Measurements from ENCODE around the gene RAVER2. TPM values are rescaled to one million over a fixed set of nuclear protein-coding genes. Genes with fewer than 3 reads are reported as not detected.

The RAVER2 gene
- total RNA-seq, 1 donor from 2014 or later: 32.6 TPM

DNA sequence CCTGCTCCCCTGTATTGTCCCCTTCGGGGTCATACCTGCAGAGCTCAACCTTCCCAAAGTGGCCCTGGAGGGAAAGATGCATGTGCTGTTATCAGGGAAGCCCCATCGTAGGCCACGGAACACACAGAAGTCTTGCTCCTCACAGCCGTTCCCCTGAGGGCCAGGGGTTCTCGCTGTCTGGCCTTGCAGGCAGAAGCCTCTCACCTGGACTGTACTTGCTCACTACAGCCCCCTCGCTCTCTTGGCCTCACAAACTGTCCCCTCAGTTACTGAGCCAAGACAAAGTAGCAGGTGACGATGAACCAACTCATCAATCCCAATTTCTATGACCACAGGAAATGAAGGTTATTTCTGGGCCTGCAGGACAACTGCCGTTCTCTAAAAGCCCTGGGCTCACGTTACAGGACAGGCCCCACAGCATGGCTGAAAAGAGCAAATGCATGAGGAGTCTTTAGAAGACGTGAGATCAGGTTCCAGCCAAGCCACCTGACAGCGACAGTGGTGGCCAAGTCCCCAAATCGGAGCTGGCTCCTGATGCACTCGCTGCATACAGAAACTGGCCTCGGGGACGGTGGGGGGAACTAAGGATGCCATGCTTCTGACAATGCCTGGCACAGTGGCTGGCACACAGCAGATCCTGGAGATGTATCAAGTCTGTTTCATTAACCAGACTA lies 95.0 kb downstream of the RAVER2 start:
- DNase-seq: no peak
- no peak for ATAC-seq
- intact Hi-C loops (cut with micrococcal nuclease): no loop called here

- intact Hi-C loops (cut with micrococcal nuclease): no loop called here
- DNase-seq (no peak), ATAC-seq (no peak)
Observed at GRCh38 chr1:64841330-64842065, 96.6 kb downstream of the RAVER2 start.

DNA sequence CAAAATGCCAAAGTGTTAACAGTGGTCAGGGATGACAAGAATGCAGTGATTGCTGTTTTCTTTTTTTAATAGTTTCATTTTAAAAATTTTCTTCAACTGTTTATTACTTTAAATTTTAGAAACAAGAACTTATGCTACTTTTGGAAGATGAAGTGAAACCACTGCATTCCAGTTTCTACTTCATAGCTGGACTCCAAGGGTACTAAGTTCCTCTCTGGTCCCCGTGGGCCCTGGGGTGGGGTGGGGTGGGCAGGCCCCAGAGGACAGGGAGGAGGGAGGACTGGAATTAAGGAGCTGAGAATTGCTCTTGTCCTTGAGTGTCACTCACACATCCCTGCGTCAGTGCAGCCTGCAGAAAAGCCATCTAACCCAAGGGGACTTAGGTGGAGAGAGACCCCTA lies 97.3 kb downstream of the RAVER2 start:
- intact Hi-C loops (cut with micrococcal nuclease): no loop called here
- peak; percentile 38 for ATAC-seq
- DNase-seq: no peak

DNA sequence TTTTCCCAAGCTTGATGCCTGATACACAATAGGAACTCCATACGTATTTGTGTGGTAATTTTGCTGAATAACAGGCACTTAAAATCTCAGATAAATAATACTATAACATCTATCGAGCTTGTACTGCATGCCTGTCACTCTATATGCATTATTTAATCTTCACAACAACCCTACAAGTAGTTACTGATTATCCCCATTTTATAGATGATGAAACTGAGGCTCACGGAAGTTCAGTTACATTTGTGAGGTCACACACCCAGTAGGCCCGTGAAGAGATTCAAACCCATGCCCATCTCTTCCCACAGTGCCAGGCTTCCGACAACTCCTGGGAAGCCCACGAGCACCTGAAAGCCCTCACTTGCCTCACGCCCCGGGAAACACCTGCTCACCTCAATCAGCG lies 98.8 kb downstream of the RAVER2 start:
- DNase-seq: no peak
- intact Hi-C loops (cut with micrococcal nuclease): no loop called here
- no peak for ATAC-seq

DNA sequence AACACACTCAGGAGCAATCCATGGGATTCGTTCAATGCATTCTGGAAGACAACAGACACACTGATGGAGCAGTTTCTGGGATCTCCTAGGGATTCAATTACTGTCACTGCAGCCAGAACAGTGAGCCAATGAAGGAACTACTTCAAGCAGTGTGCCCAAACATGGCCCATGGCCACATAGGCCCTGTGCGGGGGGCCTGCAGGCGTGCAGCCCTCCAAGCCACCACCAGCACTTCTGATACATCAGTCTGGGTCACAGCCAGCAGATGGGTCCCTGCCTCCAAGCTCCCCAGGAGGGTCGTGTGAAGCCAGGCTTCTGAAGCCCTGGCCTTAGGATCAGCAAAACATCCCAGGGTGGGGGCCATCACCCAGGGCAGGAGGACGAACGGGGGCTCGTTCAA lies 99.3 kb downstream of the RAVER2 start:
- intact Hi-C loops (cut with micrococcal nuclease): no loop called here
- ATAC-seq (no peak), DNase-seq (no peak)

DNA sequence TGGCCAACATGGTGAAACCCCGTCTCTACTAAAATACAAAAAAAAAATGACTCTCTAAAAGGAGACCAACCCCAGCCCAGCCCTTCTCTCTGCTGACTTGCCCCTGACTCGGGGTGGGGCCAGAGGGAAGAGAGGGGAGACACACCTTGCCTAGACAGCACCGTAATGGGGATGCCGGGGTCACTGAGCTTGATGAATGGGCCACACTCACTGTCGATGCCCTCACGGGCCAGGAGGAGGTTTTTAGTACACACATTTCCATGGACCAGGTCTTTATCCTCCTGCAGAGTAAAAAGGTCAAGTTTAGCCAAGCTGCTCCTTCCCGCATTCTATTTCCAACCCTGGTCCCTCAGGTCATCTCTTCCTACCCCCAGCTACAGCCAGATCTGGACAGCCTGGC lies 99.7 kb downstream of the RAVER2 start:
- intact Hi-C loops (cut with micrococcal nuclease): no loop called here
- DNase-seq (no peak), ATAC-seq (no peak)

DNA sequence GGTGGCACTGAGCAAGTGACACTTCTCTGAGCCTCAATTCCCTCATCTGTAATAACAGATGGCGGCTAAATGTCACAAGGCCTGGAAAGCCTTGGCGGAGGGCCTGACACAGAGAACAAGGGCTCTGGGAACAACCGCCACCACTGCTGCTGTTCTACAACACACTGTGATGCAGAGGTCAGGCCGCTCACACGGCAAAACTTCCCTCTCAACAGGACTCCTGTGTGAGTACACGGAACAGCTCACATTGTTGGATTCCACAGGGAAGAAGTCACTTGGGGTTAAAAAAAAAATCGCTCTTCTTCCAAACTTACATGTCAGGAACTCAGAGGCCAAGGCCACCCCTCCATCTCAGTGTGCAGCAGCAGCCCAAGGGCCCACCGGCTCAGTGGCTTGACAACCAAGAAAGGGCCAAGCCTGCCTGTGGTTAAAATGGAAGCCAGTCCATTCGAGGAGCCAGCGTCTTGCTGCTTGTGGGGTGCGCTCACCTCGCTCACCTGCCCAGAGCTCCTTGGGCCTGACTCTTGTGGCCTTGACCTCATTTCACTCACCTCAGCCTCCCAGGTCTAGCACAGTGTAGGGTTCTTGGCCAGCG lies 101.1 kb downstream of the RAVER2 start:
- ATAC-seq (no peak), DNase-seq (no peak)
- intact Hi-C loops (cut with micrococcal nuclease): no loop called here

- intact Hi-C loops (cut with micrococcal nuclease): no loop called here
- no peak for DNase-seq
- ATAC-seq: no peak
Observed at GRCh38 chr1:64846573-64847430, 101.9 kb downstream of the RAVER2 start.

GRCh38 chr1:64847666-64848065 lies 102.8 kb downstream of the RAVER2 start:
- DNase-seq: no peak
- intact Hi-C loops (cut with micrococcal nuclease): no loop called here
- no peak for ATAC-seq

DNA sequence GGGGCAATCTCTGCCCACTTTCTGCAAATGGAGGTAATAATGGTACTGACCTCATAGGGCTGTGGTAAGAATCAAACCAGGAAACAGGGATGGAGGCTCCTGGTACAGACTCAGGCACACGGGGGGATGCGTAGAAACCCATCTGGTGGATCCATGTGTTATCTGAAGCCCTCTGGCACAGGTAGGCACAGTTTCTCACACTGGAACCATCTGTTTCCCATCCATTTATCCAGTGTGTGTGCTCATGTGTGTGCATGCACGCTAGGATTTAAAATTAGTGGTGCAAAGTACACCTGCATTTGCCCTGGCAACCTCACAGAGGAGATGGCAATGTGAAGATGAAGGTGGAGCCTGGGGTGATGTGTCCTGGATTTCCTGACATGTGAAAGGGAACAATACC lies 103.3 kb downstream of the RAVER2 start:
- intact Hi-C loops (cut with micrococcal nuclease): no loop called here
- ATAC-seq: no peak
- DNase-seq: no peak

GRCh38 chr1:64848803-64849202 lies 103.9 kb downstream of the RAVER2 start:
- DNase-seq: no peak
- no peak for ATAC-seq
- intact Hi-C loops (cut with micrococcal nuclease): no loop called here

GRCh38 chr1:64849942-64850341 lies 105.1 kb downstream of the RAVER2 start:
- no peak for ATAC-seq
- intact Hi-C loops (cut with micrococcal nuclease): no loop called here
- no peak for DNase-seq

DNA sequence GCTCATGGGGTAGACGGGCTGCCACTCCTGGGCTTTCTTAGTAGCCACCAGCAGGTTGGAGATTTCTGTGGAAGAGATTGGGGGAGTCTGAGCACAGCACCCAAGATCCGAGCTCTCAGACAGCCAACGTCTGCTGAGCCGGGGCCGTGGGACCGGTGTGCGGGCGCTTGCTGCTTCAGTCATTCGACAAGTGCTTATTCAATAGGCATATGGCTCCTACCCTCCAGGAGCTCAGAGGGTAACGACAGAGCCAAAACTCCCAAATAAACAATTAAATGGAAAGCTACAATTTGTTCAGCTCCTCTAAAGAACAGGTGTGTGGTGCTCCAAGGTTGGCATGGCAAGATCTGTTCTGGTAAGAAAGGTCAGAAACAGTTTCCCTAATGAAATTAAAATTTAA lies 106.0 kb downstream of the RAVER2 start:
- intact Hi-C loops (cut with micrococcal nuclease): no loop called here
- DNase-seq (no peak), ATAC-seq (no peak)

GRCh38 chr1:64851664-64852063 lies 106.8 kb downstream of the RAVER2 start:
- ATAC-seq (no peak), DNase-seq (no peak)
- intact Hi-C loops (cut with micrococcal nuclease): no loop called here

GRCh38 chr1:64854674-64855073 lies 109.8 kb downstream of the RAVER2 start:
- intact Hi-C loops (cut with micrococcal nuclease): no loop called here
- DNase-seq (no peak), ATAC-seq (no peak)

GRCh38 chr1:64855557-64855956 lies 110.7 kb downstream of the RAVER2 start:
- DNase-seq (no peak), ATAC-seq (no peak)
- intact Hi-C loops (cut with micrococcal nuclease): no loop called here

DNA sequence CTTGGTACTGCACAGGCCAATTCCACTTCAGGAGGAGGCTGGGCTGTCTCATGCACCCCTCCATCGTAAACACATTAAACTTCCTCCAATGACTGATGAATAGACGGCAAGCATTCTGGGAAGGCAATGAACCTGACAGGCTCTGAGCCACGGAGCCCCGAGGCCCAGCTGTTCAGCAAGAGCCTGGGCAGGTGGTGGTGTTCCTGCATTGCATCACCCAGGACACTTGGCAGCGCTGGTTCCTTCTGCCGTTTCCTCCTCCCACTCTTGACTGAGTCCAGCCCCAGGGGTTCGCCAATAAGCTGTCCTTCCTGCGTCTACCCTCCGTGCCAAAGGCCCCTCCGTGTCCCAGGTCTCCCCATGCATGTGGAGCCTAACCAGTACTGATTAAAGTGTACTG lies 111.7 kb downstream of the RAVER2 start:
- DNase-seq: peak; percentile 53
- intact Hi-C loops (cut with micrococcal nuclease): no loop called here

DNA sequence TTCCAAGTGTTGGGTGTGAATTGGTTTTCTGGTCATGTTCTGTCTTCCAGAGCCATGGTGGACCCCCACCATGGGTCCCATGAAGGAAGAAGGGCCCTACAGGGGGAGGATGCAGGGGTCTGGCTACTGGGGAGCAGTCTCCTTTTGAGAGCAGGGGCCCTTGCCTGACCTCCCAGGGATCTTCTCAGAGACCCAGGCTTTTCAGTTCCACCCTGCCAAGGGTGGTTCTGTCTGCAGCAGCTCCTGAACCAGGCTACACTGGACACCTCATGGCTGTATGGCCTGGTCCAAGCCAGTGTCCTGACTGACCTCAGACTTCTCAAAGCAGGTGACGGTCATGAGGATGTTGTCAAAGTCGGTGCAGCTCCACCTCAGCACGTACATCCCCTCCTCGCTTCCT lies 112.5 kb downstream of the RAVER2 start:
- ATAC-seq: no peak

More for the DNA sequence above, 111.7 kb downstream of the RAVER2 start:
- ATAC-seq: peak; percentile 47

GRCh38 chr1:64861611-64862010 lies 116.7 kb downstream of the RAVER2 start:
- ATAC-seq (peak; percentile 77), DNase-seq (no peak)
- intact Hi-C loops (cut with micrococcal nuclease): no loop called here

More for the DNA sequence above, 112.5 kb downstream of the RAVER2 start:
- no peak for DNase-seq
- intact Hi-C loops (cut with micrococcal nuclease): no loop called here

Measured in left ventricle myocardium superior (tissue), 1 donor.